HCT116 (cell line): Measurements from ENCODE around the gene TBXAS1. TPM values are rescaled to one million over a fixed set of nuclear protein-coding genes. Genes with fewer than 3 reads are reported as not detected.

Experiments used
- ATAC-seq: fragments of 200-7000 bp; cut with Tn5 transposase; 2 replicates; pipeline ENCODE4 v1.9.1; 2020; ENCODE audit warnings: mild to moderate bottlenecking, moderate library complexity
- BruUV-seq: library from RNA; stranded (reverse); fragments of 400-500 nt; replicated peaks from 2 replicates; lab custom pipeline; 2021; lab: Mats Ljungman, UMichigan
- CTCF ChIA-PET: fragments of 300-600 bp; sonication (Branson Sonifier 250); formaldehyde crosslinking; loops from one replicate; lab custom pipeline; 2021; ENCODE audit warnings: antibody characterized with exemption; lab: Charles Lee
- POLR2A ChIA-PET: fragments of 300-600, 350-600 bp; sonication (Branson Sonifier 250); formaldehyde crosslinking; loops from one replicate; lab custom pipeline; 2021; ENCODE audit warnings: antibody characterized with exemption; lab: Charles Lee
- RAD21 ChIA-PET, 2 experiments: fragments of 300-600 bp; sonication (Branson Sonifier 250); formaldehyde crosslinking; loops; one replicate each; lab custom pipeline; 2023; ENCODE audit warnings: low total read pairs in 2 of 2; ENCODE audit not compliant: uncharacterized antibody in 2 of 2, unreplicated experiment in 2 of 2, low non-redundant PET in 1 of 2; lab: Charles Lee
- DNase-seq: peaks from one replicate; pipeline ENCODE4 v3.0.0-alpha.2; 2010; ENCODE audit warnings: low read depth, low spot score
- H2AFZ ChIP-seq: fragments of 200-600 bp; shearing (Covaris generic), sonication (generic); 2 replicates; pipeline ENCODE4 v1.6.1; 2017; ENCODE audit warnings: low read depth, mixed run types, mixed read lengths, antibody characterized with exemption, low read length; ENCODE audit not compliant: poor library complexity, severe bottlenecking
- H3K27ac ChIP-seq: 2 replicates; pipeline ENCODE4 v1.5.1; 2012; ENCODE audit warnings: low read depth, low read length
- H3K27me3 ChIP-seq: fragments of 200-600 bp; sonication (generic); 2 replicates; pipeline ENCODE4 v1.6.1; 2016; ENCODE audit warnings: mixed run types, low read length, mixed read lengths; ENCODE audit not compliant: insufficient read depth
- H3K36me3 ChIP-seq, 2 experiments: fragments of 200-500 bp in 1 of 2; fragments of 200-600 bp in 1 of 2; sonication (Bioruptor generic) in 1 of 2; sonication (generic) in 1 of 2; 2 replicates each; pipeline versions ENCODE4 v1.5.1 to v1.6.1; 2014 to 2016; ENCODE audit warnings: low read length in 2 of 2, inconsistent platforms in 1 of 2, mixed read lengths in 1 of 2, mixed run types in 1 of 2; ENCODE audit not compliant: insufficient read depth in 2 of 2, control insufficient read depth in 1 of 2
- H3K4me1 ChIP-seq, 2 experiments: fragments of 200-600 bp in 1 of 2; sonication (generic) in 1 of 2; 2 replicates each; pipeline versions ENCODE4 v1.5.1 to v1.6.1; 2012 to 2017; ENCODE audit warnings: low read length in 2 of 2, inconsistent platforms in 1 of 2, mild to moderate bottlenecking in 1 of 2, mixed read lengths in 1 of 2, mixed run types in 1 of 2, moderate library complexity in 1 of 2; ENCODE audit not compliant: insufficient read depth in 2 of 2, control insufficient read depth in 1 of 2
- H3K4me2 ChIP-seq: fragments of 200-600 bp; sonication (generic); 2 replicates; pipeline ENCODE4 v1.6.1; 2017; ENCODE audit warnings: mixed run types, low read length, mixed read lengths
- H3K4me3 ChIP-seq, 2 experiments: fragments of 200-600 bp in 1 of 2; sonication (generic) in 1 of 2; replicated peaks in 1 of 2; 2 replicates each; pipeline ENCODE4 v1.5.1; 2011 to 2016; ENCODE audit warnings: low read length in 2 of 2, control low read depth in 1 of 2, low read depth in 1 of 2, mild to moderate bottlenecking in 1 of 2, mixed read lengths in 1 of 2, mixed run types in 1 of 2
- H3K79me2 ChIP-seq: fragments of 200-600 bp; sonication (generic); 2 replicates; pipeline ENCODE4 v1.6.1; 2017; ENCODE audit warnings: mild to moderate bottlenecking, mixed run types, low read length, moderate library complexity, mixed read lengths; ENCODE audit not compliant: insufficient read depth
- H3K9ac ChIP-seq: fragments of 200-600 bp; sonication (generic); 2 replicates; pipeline ENCODE4 v1.6.1; 2016; ENCODE audit warnings: low read length, mixed read lengths
- H3K9me2 ChIP-seq: fragments of 200-600 bp; sonication (generic), shearing (Covaris generic); 2 replicates; pipeline ENCODE4 v1.6.1; 2017; ENCODE audit warnings: mixed run types, mild to moderate bottlenecking, moderate library complexity; ENCODE audit not compliant: insufficient read depth
- H3K9me3 ChIP-seq, 2 experiments: fragments of 200-500 bp in 1 of 2; fragments of 200-600 bp in 1 of 2; sonication (Bioruptor generic) in 1 of 2; sonication (generic) in 1 of 2; 2 replicates each; pipeline ENCODE4 v1.6.1; 2014 to 2017; ENCODE audit warnings: low read length in 2 of 2, mixed read lengths in 2 of 2, inconsistent platforms in 1 of 2, low read depth in 1 of 2, mild to moderate bottlenecking in 1 of 2, mixed run types in 1 of 2, moderate library complexity in 1 of 2; ENCODE audit not compliant: control insufficient read depth in 1 of 2, insufficient read depth in 1 of 2
- H4K20me1 ChIP-seq: fragments of 200-600 bp; sonication (generic), shearing (Covaris generic); 2 replicates; pipeline ENCODE4 v1.6.1; 2017; ENCODE audit warnings: mixed run types, mild to moderate bottlenecking, moderate library complexity; ENCODE audit not compliant: insufficient read depth
- CEBPB ChIP-seq: IDR thresholded peaks from 2 replicates; pipeline ENCODE4 v1.6.1; 2012; ENCODE audit warnings: low read depth
- EGR1 ChIP-seq: IDR thresholded peaks from 2 replicates; pipeline ENCODE4 v1.6.1; 2012; ENCODE audit warnings: low read depth
- ELF1 ChIP-seq: IDR thresholded peaks from 2 replicates; pipeline ENCODE4 v1.6.1; 2012; ENCODE audit warnings: low read depth, borderline replicate concordance
- FOSL1 ChIP-seq: IDR thresholded peaks from 2 replicates; pipeline ENCODE4 v1.6.1; 2012; ENCODE audit warnings: low read depth
- JUND ChIP-seq: IDR thresholded peaks from 2 replicates; pipeline ENCODE4 v1.6.1; 2012
- POLR2AphosphoS5 ChIP-seq: IDR thresholded peaks from 2 replicates; pipeline ENCODE4 v1.6.1; 2011; ENCODE audit warnings: mild to moderate bottlenecking, low read depth, low read length, moderate library complexity
- RAD21 ChIP-seq: IDR thresholded peaks from 2 replicates; pipeline ENCODE4 v1.6.1; 2012; ENCODE audit warnings: low read depth, mild to moderate bottlenecking
- SIN3A ChIP-seq: IDR thresholded peaks from 2 replicates; pipeline ENCODE4 v1.6.1; 2012; ENCODE audit warnings: low read depth
- SRF ChIP-seq: IDR thresholded peaks from 2 replicates; pipeline ENCODE4 v1.6.1; 2012; ENCODE audit warnings: low read depth
- ZFX ChIP-seq: fragments of 450-650 bp; IDR thresholded peaks from 2 replicates; pipeline ENCODE4 v1.6.1; 2017
- ZNF274 ChIP-seq: fragments of 200-500 bp; sonication (Bioruptor generic); IDR thresholded peaks from 2 replicates; pipeline ENCODE4 v1.6.1; 2014; ENCODE audit warnings: mild to moderate bottlenecking, low read depth, low read length, inconsistent platforms
- intact Hi-C: fragments of 100-400 bp; cut with micrococcal nuclease; formaldehyde crosslinking; loops from 2 replicates; pipeline ENCODE4 v1.10.0; 2022
- total RNA-seq: library from RNA; stranded (reverse); gene quantifications from one replicate; pipeline ENCODE4 v1.2.1, GENCODE V29; 2021; ENCODE audit not compliant: unreplicated experiment
- TF ChIP-seq, protein P1 (sequence below): IDR thresholded peaks from 2 replicates; pipeline ENCODE4 v1.6.1; 2012
- TF ChIP-seq, protein P2 (sequence below): IDR thresholded peaks from 2 replicates; pipeline ENCODE4 v1.6.1; 2012
- TF ChIP-seq, protein P3 (sequence below): IDR thresholded peaks from 2 replicates; pipeline ENCODE4 v1.6.1; 2012; ENCODE audit warnings: low read depth
- TF ChIP-seq, protein P4 (sequence below), 3 experiments: fragments of 200-600 bp in 1 of 3; sonication (generic) in 1 of 3; IDR thresholded peaks in 2 of 3; conservative IDR thresholded peaks in 1 of 3; 2 replicates each; pipeline ENCODE4 v1.5.1; 2012 to 2017; ENCODE audit warnings: low read depth in 2 of 3, low read length in 2 of 3, antibody characterized with exemption in 1 of 3, borderline replicate concordance in 1 of 3, control low read depth in 1 of 3, mild to moderate bottlenecking in 1 of 3, mixed read lengths in 1 of 3, mixed run types in 1 of 3, moderate library complexity in 1 of 3; ENCODE audit not compliant: insufficient read depth in 1 of 3

Gene TBXAS1
- total RNA-seq, 1 experiment from 2014 or later: 1.4 TPM

- ATAC-seq (no peak), DNase-seq (no peak)
- Histone ChIP-seq H3K4me2 (no peak overlapping the region), H3K27me3 (no peaks in the 10 kb centered on the region), H3K79me2 (no peaks in the 10 kb centered on the region), H3K9ac (no peak overlapping the region), H3K4me1 (no peaks in the 10 kb centered on the region), H3K4me3 (no peak overlapping the region), H3K27ac (no peak overlapping the region), H3K9me3 (no peaks in the 10 kb centered on the region), H2AFZ (no peak overlapping the region), H3K36me3 (no peaks in the 10 kb centered on the region), H4K20me1 (no peaks in the 10 kb centered on the region), H3K9me2 (no peaks in the 10 kb centered on the region)
- TF ChIP-seq CEBPB: no peak
- TF ChIP-seq FOSL1: no peak
- TF ChIP-seq EGR1: no peak
- no peak for TF ChIP-seq ZNF274
- no peak for TF ChIP-seq JUND
- TF ChIP-seq, protein P1, sequence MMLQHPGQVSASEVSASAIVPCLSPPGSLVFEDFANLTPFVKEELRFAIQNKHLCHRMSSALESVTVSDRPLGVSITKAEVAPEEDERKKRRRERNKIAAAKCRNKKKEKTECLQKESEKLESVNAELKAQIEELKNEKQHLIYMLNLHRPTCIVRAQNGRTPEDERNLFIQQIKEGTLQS: no peak
- TF ChIP-seq POLR2AphosphoS5: no peak
- TF ChIP-seq SRF: no peak
- TF ChIP-seq, protein P2, sequence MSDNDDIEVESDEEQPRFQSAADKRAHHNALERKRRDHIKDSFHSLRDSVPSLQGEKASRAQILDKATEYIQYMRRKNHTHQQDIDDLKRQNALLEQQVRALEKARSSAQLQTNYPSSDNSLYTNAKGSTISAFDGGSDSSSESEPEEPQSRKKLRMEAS: no peak
- no peak for TF ChIP-seq ZFX
- no peak for TF ChIP-seq RAD21
- BruUV-seq: no TSS peak
- ChIA-PET CTCF (no interaction called here), POLR2A (no interaction called here), RAD21 (no interaction called here)
- intact Hi-C loops: no loop called here
Observed at GRCh38 chr7:139840776-139841175, 11.7 kb downstream of the TBXAS1 start.

DNA sequence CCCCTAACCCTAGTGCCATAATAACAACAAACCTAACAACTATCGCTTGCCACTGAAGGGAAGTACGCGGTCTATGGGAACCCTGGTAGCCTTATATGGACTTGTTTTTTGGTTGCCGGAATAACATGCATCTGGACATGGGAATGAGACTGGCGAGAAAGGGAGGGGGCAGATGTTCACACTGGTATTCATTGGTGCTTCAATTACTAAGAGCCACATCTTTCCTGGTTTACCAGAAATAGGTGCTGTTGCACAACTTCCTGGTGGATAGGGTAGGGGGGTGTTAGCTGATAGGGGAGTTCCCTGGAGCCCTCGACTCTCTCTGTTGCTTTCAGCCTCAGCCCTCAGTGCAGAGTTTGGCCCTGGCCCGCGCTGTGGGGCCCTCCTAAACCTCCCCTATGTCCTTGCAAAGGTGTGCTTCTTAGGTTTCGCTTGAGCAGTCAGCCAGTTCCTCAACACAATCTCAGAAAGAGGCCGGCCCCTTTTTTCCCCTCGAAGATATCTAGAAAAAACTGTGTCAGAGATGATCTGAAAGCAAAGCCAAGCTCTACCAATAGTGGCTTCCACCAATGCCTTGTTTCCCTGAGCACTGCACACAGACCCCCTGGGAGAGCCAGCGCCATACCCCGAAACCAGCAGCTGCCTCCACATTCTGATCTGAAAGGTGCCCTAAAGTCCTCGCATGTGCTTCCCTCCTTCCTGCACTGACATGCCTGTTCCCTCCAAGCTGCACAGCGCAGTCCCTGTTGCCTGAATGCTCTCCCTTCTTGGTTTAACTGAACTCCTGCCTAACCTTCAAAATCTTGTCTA is 13.5 kb downstream of the TBXAS1 start:
- Histone ChIP-seq H3K9me3 (no peaks in the 10 kb centered on the region), H3K79me2 (no peaks in the 10 kb centered on the region), H3K36me3 (no peaks in the 10 kb centered on the region), H3K4me3 (no peak overlapping the region), H4K20me1 (no peaks in the 10 kb centered on the region), H3K4me2 (no peak overlapping the region), H3K9ac (no peak overlapping the region), H3K27me3 (no peaks in the 10 kb centered on the region), H3K27ac (no peak overlapping the region), H2AFZ (no peak overlapping the region), H3K4me1 (no peaks in the 10 kb centered on the region), H3K9me2 (0 out of 2 replicates have a peak, but pooled peaks cover 3% of the 10 kb centered on the region)
- RAD21 ChIA-PET: no interaction called here
- ATAC-seq: no peak
- no peak for DNase-seq
- intact Hi-C loops: no loop called here
- CTCF ChIA-PET: no interaction called here
- no TSS peak for BruUV-seq
- POLR2A ChIA-PET: no interaction called here
- TF ChIP-seq ELF1 (no peak), SIN3A (no peak), RAD21 (no peak)
- TF ChIP-seq, protein P3, sequence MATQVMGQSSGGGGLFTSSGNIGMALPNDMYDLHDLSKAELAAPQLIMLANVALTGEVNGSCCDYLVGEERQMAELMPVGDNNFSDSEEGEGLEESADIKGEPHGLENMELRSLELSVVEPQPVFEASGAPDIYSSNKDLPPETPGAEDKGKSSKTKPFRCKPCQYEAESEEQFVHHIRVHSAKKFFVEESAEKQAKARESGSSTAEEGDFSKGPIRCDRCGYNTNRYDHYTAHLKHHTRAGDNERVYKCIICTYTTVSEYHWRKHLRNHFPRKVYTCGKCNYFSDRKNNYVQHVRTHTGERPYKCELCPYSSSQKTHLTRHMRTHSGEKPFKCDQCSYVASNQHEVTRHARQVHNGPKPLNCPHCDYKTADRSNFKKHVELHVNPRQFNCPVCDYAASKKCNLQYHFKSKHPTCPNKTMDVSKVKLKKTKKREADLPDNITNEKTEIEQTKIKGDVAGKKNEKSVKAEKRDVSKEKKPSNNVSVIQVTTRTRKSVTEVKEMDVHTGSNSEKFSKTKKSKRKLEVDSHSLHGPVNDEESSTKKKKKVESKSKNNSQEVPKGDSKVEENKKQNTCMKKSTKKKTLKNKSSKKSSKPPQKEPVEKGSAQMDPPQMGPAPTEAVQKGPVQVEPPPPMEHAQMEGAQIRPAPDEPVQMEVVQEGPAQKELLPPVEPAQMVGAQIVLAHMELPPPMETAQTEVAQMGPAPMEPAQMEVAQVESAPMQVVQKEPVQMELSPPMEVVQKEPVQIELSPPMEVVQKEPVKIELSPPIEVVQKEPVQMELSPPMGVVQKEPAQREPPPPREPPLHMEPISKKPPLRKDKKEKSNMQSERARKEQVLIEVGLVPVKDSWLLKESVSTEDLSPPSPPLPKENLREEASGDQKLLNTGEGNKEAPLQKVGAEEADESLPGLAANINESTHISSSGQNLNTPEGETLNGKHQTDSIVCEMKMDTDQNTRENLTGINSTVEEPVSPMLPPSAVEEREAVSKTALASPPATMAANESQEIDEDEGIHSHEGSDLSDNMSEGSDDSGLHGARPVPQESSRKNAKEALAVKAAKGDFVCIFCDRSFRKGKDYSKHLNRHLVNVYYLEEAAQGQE: no peak
- TF ChIP-seq, protein P1: no peak
- TF ChIP-seq, protein P4, sequence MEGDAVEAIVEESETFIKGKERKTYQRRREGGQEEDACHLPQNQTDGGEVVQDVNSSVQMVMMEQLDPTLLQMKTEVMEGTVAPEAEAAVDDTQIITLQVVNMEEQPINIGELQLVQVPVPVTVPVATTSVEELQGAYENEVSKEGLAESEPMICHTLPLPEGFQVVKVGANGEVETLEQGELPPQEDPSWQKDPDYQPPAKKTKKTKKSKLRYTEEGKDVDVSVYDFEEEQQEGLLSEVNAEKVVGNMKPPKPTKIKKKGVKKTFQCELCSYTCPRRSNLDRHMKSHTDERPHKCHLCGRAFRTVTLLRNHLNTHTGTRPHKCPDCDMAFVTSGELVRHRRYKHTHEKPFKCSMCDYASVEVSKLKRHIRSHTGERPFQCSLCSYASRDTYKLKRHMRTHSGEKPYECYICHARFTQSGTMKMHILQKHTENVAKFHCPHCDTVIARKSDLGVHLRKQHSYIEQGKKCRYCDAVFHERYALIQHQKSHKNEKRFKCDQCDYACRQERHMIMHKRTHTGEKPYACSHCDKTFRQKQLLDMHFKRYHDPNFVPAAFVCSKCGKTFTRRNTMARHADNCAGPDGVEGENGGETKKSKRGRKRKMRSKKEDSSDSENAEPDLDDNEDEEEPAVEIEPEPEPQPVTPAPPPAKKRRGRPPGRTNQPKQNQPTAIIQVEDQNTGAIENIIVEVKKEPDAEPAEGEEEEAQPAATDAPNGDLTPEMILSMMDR (IDR thresholded peaks at IDR 0.05 in 2 of 3, conservative IDR thresholded peaks at IDR 0.05 in 1 of 3; ENCODE audit: borderline replicate concordance in 1 of 3, insufficient read depth in 1 of 3, low read depth in 2 of 3, low read length in 2 of 3): no peak
